ENCODE data around the gene ADRM1.

DNA sequence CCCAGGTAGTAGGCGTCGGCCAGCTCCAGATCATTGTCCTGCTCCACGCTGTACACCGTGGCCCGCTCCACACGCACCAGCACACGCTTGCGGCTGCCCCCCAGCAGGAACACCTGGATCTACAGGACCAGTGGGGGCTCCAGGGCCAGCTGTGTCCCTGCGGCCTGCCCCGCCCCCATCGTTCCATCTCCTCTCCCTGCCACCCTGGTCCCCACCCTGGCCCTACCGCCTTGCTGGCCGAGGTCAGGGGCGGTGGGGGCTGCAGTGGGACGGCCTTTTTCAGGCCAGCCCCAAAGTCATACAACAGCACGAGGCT, 9.8 kb downstream of the ADRM1 start:
- TF ChIP-seq POLR2AphosphoS5 (IDR thresholded peaks at IDR 0.05) (no peak), POLR2A (IDR thresholded peaks at IDR 0.05) (no peak)
- TF ChIP-seq, protein P1, sequence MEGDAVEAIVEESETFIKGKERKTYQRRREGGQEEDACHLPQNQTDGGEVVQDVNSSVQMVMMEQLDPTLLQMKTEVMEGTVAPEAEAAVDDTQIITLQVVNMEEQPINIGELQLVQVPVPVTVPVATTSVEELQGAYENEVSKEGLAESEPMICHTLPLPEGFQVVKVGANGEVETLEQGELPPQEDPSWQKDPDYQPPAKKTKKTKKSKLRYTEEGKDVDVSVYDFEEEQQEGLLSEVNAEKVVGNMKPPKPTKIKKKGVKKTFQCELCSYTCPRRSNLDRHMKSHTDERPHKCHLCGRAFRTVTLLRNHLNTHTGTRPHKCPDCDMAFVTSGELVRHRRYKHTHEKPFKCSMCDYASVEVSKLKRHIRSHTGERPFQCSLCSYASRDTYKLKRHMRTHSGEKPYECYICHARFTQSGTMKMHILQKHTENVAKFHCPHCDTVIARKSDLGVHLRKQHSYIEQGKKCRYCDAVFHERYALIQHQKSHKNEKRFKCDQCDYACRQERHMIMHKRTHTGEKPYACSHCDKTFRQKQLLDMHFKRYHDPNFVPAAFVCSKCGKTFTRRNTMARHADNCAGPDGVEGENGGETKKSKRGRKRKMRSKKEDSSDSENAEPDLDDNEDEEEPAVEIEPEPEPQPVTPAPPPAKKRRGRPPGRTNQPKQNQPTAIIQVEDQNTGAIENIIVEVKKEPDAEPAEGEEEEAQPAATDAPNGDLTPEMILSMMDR (IDR thresholded peaks at IDR 0.05 in 8 of 11, conservative IDR thresholded peaks at IDR 0.05 in 3 of 11): no peak

Measured in spleen (tissue), 7 donors.